Measurements from ENCODE around the gene TMEM132D. TPM values are rescaled to one million over a fixed set of nuclear protein-coding genes. Genes with fewer than 3 reads are reported as not detected.

The TMEM132D gene
- total RNA-seq, 1 experiment from 2014 or later, result 1.4 TPM

DNA sequence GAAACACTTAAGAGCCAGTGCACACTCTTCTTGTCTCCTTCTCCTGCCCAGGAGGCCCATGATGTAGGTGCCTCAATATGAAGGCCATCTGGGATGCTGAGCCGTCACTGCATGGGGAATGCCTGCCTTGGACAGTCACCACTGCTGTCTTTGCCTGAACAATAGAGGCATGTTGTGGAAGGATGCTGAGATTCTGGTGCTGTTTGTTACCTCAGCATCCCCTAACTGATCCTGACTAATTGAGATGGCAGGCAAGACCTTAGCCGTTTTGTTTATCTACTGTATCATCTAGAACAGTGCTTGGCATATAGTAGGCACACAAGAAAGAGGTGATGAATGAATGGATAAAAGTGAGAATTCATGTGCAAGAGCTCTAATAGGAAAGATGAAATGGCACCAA, 797.1 kb downstream of the TMEM132D start:
- Mint-ChIP-seq H3K27ac (no peak overlapping the region), H3K4me3 (no peak overlapping the region), H3K4me1 (no peaks in the 10 kb centered on the region), H3K27me3 (ENCODE audit: low read depth) (peaks cover 4% of the 10 kb centered on the region), H3K9me3 (peaks cover 69% of the 10 kb centered on the region), H3K36me3 (peaks cover 62% of the 10 kb centered on the region)
- POLR2A ChIA-PET, result no interaction called here
- CTCF ChIA-PET, result no interaction called here
- DNase-seq (ENCODE audit: low spot score) (no peak), ATAC-seq (no peak)
- TF ChIP-seq, protein P1, sequence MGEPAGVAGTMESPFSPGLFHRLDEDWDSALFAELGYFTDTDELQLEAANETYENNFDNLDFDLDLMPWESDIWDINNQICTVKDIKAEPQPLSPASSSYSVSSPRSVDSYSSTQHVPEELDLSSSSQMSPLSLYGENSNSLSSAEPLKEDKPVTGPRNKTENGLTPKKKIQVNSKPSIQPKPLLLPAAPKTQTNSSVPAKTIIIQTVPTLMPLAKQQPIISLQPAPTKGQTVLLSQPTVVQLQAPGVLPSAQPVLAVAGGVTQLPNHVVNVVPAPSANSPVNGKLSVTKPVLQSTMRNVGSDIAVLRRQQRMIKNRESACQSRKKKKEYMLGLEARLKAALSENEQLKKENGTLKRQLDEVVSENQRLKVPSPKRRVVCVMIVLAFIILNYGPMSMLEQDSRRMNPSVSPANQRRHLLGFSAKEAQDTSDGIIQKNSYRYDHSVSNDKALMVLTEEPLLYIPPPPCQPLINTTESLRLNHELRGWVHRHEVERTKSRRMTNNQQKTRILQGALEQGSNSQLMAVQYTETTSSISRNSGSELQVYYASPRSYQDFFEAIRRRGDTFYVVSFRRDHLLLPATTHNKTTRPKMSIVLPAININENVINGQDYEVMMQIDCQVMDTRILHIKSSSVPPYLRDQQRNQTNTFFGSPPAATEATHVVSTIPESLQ (CRISPR knock-in tag; IDR thresholded peaks at IDR 0.05), result no peak
- TF ChIP-seq, protein P2, sequence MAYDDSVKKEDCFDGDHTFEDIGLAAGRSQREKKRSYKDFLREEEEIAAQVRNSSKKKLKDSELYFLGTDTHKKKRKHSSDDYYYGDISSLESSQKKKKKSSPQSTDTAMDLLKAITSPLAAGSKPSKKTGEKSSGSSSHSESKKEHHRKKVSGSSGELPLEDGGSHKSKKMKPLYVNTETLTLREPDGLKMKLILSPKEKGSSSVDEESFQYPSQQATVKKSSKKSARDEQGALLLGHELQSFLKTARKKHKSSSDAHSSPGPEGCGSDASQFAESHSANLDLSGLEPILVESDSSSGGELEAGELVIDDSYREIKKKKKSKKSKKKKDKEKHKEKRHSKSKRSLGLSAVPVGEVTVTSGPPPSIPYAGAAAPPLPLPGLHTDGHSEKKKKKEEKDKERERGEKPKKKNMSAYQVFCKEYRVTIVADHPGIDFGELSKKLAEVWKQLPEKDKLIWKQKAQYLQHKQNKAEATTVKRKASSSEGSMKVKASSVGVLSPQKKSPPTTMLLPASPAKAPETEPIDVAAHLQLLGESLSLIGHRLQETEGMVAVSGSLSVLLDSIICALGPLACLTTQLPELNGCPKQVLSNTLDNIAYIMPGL (CRISPR knock-in tag; IDR thresholded peaks at IDR 0.05), result no peak

DNA sequence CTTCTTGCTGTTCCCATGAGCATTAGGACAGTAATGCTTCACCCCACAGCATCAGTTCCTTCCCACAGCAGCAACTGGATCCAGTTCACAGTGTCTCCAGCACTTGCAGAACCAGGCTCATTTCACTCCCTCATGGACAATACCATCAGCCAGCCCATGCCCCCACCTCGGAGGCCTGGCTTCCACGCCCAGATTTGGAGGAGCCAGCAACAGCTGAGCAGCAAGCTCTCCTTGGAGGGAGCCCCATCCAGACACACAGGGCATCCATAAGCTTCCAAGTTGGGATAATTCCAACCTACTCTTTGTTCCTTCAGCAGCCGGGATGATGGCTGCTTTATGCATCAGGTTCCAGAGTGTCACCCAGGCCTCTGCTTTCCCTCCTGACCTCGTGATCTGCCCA, 800.6 kb downstream of the TMEM132D start:
- no peak overlapping the region for H3K4me3 Mint-ChIP-seq
- ChIA-PET POLR2A (no interaction called here), CTCF (no interaction called here)
- no peak overlapping the region for H3K27ac Mint-ChIP-seq
- peaks cover 58% of the 10 kb centered on the region for H3K36me3 Mint-ChIP-seq
- no peak for ATAC-seq
- no peak for DNase-seq (ENCODE audit: low spot score)
- no peaks in the 10 kb centered on the region for H3K4me1 Mint-ChIP-seq
- TF ChIP-seq, protein P3, sequence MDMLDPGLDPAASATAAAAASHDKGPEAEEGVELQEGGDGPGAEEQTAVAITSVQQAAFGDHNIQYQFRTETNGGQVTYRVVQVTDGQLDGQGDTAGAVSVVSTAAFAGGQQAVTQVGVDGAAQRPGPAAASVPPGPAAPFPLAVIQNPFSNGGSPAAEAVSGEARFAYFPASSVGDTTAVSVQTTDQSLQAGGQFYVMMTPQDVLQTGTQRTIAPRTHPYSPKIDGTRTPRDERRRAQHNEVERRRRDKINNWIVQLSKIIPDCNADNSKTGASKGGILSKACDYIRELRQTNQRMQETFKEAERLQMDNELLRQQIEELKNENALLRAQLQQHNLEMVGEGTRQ (CRISPR knock-in tag; IDR thresholded peaks at IDR 0.05), result no peak
- TF ChIP-seq, protein P4, sequence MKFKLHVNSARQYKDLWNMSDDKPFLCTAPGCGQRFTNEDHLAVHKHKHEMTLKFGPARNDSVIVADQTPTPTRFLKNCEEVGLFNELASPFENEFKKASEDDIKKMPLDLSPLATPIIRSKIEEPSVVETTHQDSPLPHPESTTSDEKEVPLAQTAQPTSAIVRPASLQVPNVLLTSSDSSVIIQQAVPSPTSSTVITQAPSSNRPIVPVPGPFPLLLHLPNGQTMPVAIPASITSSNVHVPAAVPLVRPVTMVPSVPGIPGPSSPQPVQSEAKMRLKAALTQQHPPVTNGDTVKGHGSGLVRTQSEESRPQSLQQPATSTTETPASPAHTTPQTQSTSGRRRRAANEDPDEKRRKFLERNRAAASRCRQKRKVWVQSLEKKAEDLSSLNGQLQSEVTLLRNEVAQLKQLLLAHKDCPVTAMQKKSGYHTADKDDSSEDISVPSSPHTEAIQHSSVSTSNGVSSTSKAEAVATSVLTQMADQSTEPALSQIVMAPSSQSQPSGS (CRISPR knock-in tag; IDR thresholded peaks at IDR 0.05; ENCODE audit: borderline replicate concordance, low read depth), result no peak
- no peak for TF ChIP-seq OVOL2 (CRISPR knock-in tag; IDR thresholded peaks at IDR 0.05; ENCODE audit: borderline replicate concordance)
- TF ChIP-seq, protein P5, sequence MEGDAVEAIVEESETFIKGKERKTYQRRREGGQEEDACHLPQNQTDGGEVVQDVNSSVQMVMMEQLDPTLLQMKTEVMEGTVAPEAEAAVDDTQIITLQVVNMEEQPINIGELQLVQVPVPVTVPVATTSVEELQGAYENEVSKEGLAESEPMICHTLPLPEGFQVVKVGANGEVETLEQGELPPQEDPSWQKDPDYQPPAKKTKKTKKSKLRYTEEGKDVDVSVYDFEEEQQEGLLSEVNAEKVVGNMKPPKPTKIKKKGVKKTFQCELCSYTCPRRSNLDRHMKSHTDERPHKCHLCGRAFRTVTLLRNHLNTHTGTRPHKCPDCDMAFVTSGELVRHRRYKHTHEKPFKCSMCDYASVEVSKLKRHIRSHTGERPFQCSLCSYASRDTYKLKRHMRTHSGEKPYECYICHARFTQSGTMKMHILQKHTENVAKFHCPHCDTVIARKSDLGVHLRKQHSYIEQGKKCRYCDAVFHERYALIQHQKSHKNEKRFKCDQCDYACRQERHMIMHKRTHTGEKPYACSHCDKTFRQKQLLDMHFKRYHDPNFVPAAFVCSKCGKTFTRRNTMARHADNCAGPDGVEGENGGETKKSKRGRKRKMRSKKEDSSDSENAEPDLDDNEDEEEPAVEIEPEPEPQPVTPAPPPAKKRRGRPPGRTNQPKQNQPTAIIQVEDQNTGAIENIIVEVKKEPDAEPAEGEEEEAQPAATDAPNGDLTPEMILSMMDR (IDR thresholded peaks at IDR 0.05), result no peak
- TF ChIP-seq, protein P6, sequence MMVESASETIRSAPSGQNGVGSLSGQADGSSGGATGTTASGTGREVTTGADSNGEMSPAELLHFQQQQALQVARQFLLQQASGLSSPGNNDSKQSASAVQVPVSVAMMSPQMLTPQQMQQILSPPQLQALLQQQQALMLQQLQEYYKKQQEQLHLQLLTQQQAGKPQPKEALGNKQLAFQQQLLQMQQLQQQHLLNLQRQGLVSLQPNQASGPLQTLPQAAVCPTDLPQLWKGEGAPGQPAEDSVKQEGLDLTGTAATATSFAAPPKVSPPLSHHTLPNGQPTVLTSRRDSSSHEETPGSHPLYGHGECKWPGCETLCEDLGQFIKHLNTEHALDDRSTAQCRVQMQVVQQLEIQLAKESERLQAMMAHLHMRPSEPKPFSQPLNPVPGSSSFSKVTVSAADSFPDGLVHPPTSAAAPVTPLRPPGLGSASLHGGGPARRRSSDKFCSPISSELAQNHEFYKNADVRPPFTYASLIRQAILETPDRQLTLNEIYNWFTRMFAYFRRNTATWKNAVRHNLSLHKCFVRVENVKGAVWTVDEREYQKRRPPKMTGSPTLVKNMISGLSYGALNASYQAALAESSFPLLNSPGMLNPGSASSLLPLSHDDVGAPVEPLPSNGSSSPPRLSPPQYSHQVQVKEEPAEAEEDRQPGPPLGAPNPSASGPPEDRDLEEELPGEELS (CRISPR knock-in tag; IDR thresholded peaks at IDR 0.05), result no peak
- TF ChIP-seq, protein P7, sequence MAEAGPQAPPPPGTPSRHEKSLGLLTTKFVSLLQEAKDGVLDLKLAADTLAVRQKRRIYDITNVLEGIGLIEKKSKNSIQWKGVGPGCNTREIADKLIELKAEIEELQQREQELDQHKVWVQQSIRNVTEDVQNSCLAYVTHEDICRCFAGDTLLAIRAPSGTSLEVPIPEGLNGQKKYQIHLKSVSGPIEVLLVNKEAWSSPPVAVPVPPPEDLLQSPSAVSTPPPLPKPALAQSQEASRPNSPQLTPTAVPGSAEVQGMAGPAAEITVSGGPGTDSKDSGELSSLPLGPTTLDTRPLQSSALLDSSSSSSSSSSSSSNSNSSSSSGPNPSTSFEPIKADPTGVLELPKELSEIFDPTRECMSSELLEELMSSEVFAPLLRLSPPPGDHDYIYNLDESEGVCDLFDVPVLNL (CRISPR knock-in tag; IDR thresholded peaks at IDR 0.05; ENCODE audit: borderline replicate concordance, low read depth), result no peak
- peaks cover 64% of the 10 kb centered on the region for H3K9me3 Mint-ChIP-seq
- H3K27me3 Mint-ChIP-seq (ENCODE audit: low read depth), result peaks cover 5% of the 10 kb centered on the region

DNA sequence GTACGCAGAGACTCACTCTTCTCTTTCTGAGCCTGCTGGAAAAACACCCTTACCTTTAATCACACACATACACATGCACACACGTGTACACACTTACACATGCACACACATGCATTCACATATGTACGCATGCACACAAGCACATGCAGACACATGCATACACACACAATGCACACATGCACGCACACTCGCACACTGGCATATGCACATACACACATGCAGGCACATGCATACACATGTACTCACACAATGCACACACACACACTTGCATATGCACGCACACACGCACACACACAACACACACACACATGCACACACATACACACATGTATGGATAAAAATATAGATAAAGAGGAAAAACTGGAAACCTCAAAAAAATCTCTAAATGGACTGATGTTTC, 801.6 kb downstream of the TMEM132D start:
- Mint-ChIP-seq H3K27me3 (ENCODE audit: low read depth) (peaks cover 7% of the 10 kb centered on the region), H3K9me3 (peaks cover 66% of the 10 kb centered on the region), H3K36me3 (peaks cover 60% of the 10 kb centered on the region), H3K27ac (no peak overlapping the region), H3K4me1 (no peaks in the 10 kb centered on the region), H3K4me3 (no peak overlapping the region)
- ATAC-seq (no peak), DNase-seq (ENCODE audit: low spot score) (no peak)
- POLR2A ChIA-PET, result no interaction called here
- CTCF ChIA-PET, result no interaction called here
- TF ChIP-seq, protein P3 (CRISPR knock-in tag; IDR thresholded peaks at IDR 0.05), result no peak
- TF ChIP-seq FOXP1 (CRISPR knock-in tag; IDR thresholded peaks at IDR 0.05; ENCODE audit: borderline replicate concordance) (no peak), ZNF138 (CRISPR knock-in tag; conservative IDR thresholded peaks at IDR 0.05) (no peak), MXD4 (CRISPR knock-in tag; IDR thresholded peaks at IDR 0.05; ENCODE audit: borderline replicate concordance) (no peak)
- TF ChIP-seq, protein P8, sequence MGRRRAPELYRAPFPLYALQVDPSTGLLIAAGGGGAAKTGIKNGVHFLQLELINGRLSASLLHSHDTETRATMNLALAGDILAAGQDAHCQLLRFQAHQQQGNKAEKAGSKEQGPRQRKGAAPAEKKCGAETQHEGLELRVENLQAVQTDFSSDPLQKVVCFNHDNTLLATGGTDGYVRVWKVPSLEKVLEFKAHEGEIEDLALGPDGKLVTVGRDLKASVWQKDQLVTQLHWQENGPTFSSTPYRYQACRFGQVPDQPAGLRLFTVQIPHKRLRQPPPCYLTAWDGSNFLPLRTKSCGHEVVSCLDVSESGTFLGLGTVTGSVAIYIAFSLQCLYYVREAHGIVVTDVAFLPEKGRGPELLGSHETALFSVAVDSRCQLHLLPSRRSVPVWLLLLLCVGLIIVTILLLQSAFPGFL (CRISPR knock-in tag; IDR thresholded peaks at IDR 0.05; ENCODE audit: borderline replicate concordance), result no peak
- TF ChIP-seq, protein P9, sequence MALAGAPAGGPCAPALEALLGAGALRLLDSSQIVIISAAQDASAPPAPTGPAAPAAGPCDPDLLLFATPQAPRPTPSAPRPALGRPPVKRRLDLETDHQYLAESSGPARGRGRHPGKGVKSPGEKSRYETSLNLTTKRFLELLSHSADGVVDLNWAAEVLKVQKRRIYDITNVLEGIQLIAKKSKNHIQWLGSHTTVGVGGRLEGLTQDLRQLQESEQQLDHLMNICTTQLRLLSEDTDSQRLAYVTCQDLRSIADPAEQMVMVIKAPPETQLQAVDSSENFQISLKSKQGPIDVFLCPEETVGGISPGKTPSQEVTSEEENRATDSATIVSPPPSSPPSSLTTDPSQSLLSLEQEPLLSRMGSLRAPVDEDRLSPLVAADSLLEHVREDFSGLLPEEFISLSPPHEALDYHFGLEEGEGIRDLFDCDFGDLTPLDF (CRISPR knock-in tag; IDR thresholded peaks at IDR 0.05), result no peak

Measured in WTC11 (cell line).